ENCODE measurements around the gene MMEL1. TPM values are rescaled to one million over a fixed set of nuclear protein-coding genes. Genes with fewer than 3 reads are reported as not detected.

Gene MMEL1
- total RNA-seq, 6 experiments from 2014 or later, result 1.2 to 2.0 TPM; not detected in 4

DNA sequence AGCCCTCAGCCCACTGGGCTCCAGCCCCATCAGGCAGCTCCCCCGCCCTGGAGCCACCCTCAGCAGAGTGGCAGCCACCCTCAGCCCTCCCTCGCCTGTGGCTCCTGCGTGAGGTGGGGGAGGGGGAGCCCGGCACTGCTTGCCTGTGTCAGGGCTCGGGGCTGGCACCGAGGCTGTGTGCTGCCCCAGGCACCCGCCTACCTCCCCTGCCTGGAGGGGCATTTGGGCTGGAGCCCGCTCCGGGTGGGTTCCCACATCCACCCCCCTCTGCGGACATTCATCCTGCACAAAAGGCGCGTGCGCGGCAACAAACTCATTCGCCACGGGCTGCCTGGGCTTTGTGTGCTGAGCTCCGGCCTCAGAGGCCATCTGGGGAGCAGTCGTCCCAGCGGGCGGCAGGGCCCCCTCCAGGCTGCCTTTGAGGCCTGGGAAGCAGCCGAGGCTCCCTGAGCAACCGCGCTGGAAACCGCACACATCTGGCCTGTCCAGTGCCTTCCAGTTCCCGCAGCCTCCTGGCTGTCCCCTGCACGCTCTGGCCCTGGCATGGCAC lies 89.2 kb downstream of the MMEL1 start:
- no peak for TF ChIP-seq CTCF (IDR thresholded peaks at IDR 0.05)
- Histone ChIP-seq H3K9me3 (no peaks in the 10 kb centered on the region), H3K4me1 (peaks cover 0 to 22% (median 8%) of the 10 kb centered on the region in 4 donors), H3K36me3 (no peaks in the 10 kb centered on the region), H3K4me3 (no peak overlapping the region), H3K27ac (no peak overlapping the region), H3K27me3 (no peaks in the 10 kb centered on the region)
- WGBS (ENCODE audit: insufficient coverage, low coverage, low lambda C conversion rate, missing lambda C conversion rate), result no CpG with 5 or more reads among the region's 26 CpGs
- DNase-seq (no peak), ATAC-seq (no peak)
- intact Hi-C loops (cut with DNase I), result no loop called here

DNA sequence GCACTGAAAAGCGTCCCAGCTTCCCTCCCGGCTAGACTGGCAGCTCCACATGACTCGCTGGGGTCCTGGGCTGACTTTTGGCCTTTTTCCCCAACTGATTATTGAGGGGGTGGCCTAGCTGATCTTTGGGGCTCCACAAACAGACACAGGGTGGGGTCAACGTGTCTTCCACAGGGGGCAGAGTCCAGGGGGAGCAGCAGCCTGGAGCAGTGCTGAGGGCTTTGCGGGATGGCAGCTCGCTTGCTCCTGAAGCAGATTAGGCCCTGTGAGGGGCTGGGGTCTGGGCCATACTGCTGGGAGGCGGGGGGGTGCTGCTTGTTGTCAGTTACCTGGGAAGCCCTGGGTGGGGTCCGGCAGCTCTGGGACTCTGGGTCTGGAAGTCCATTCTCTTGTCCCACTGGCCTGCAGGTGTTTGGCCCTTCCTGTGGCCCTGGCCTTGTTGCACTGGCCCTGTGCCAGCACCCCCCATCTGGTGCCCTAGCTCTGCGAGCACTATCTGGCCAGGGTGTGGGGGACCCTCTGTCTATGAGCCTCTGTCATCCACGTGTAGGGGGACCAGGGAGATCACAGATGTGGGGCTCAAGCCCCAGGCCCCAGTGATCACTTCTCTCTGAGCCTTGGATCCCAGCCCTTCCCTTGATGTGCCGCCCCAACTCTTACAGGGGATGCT lies 90.4 kb downstream of the MMEL1 start:
- 73% methylated on average over 3 of the region's 11 CpGs for WGBS (ENCODE audit: insufficient coverage, low coverage, low lambda C conversion rate, missing lambda C conversion rate)
- H3K36me3 ChIP-seq, result no peaks in the 10 kb centered on the region
- intact Hi-C loops (cut with DNase I), result no loop called here

GRCh38 chr1:2541619-2542245 lies 91.1 kb downstream of the MMEL1 start:
- no peak overlapping the region for H3K4me3 ChIP-seq
- no peak overlapping the region for H3K27ac ChIP-seq
- ATAC-seq (no peak), DNase-seq (no peak)
- peaks cover 0 to 4% (median 0%) of the 10 kb centered on the region in 4 donors for H3K4me1 ChIP-seq
- WGBS (ENCODE audit: insufficient coverage, low coverage, low lambda C conversion rate, missing lambda C conversion rate), result 33% methylated on average over 3 of the region's 25 CpGs
- TF ChIP-seq CTCF (IDR thresholded peaks at IDR 0.05) (no peak), POLR2A (IDR thresholded peaks at IDR 0.05) (no peak)
- H3K36me3 ChIP-seq, result no peaks in the 10 kb centered on the region
- H3K27me3 ChIP-seq, result no peaks in the 10 kb centered on the region
- intact Hi-C loops (cut with DNase I), result no loop called here
- no peaks in the 10 kb centered on the region for H3K9me3 ChIP-seq

More for the DNA sequence above, 90.4 kb downstream of the MMEL1 start:
- Histone ChIP-seq H3K4me3 (no peak overlapping the region), H3K27ac (no peak overlapping the region), H3K4me1 (peaks cover 0 to 11% (median 2%) of the 10 kb centered on the region in 4 donors), H3K27me3 (no peaks in the 10 kb centered on the region), H3K9me3 (no peaks in the 10 kb centered on the region)
- TF ChIP-seq POLR2A (IDR thresholded peaks at IDR 0.05) (no peak), CTCF (IDR thresholded peaks at IDR 0.05) (no peak)
- DNase-seq (no peak), ATAC-seq (no peak)

DNA sequence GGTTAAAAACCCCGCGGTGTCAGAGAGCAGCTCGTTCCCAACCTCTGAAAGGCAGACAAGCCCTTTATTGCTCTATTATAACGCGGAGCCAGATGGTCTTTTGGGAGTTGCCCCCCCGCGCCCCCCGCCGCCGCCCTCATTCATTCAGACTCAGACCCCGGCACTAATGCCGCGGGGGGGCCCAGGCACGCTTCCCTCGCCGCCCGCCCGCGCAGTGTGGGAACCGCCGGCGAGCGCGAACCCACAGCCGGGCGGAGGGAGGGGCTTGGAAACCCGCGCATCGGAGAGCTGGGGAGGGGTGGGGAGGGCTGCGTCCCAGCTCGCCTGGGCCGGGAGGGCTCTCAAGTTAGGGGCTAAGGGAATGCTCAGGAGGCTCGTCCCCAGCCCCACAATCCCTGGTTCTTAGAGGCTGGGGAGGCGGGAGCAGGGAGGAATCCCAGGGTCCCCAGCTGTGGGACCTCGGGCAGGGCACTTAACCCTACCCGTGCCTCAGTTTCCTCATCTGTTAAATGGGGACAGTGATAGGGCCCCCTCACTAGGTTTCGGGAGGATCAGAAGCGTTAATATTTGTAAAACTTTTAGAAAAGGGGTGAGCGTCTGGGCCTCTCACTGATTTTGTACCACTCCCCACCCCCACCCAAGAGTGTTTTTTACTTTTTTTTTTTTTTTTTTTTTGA lies 91.9 kb downstream of the MMEL1 start:
- intact Hi-C loops (cut with DNase I), result no loop called here
- WGBS (ENCODE audit: insufficient coverage, low coverage, low lambda C conversion rate, missing lambda C conversion rate), result 42% methylated on average over 5 of the region's 39 CpGs
- no peaks in the 10 kb centered on the region for H3K27me3 ChIP-seq
- no peaks in the 10 kb centered on the region for H3K9me3 ChIP-seq
- H3K4me1 ChIP-seq, result no peaks in the 10 kb centered on the region
- H3K4me3 ChIP-seq, result no peak overlapping the region
- no peaks in the 10 kb centered on the region for H3K36me3 ChIP-seq
- TF ChIP-seq POLR2A (IDR thresholded peaks at IDR 0.05), result no peak
- TF ChIP-seq CTCF (IDR thresholded peaks at IDR 0.05), result no peak
- H3K27ac ChIP-seq, result no peak overlapping the region
- ATAC-seq (no peak), DNase-seq (no peak)

Other genes with a start within 250 kb of the MMEL1 start
- 1 to 10 TPM; 3.1 to 7.1 (median 4.5) TPM for gene MORN1, start 241.5 kb downstream of the MMEL1 start, total RNA-seq
- gene RER1, start 241.2 kb downstream of the MMEL1 start, total RNA-seq, result 100 to 1,000 TPM in 4 of 6 experiments, 10 to 100 TPM in 2; 76.5 to 166 (median 122) TPM
- 10 to 100 TPM in 3 of 6 experiments, 1 to 10 TPM in 3; 7.4 to 24.3 (median 10.5) TPM for gene PEX10, start 220.5 kb downstream of the MMEL1 start, total RNA-seq
- 1 to 10 TPM in 5 of 6 experiments, under 1 TPM in 1; 0.37 to 4.6 (median 2.3) TPM for gene PLCH2, start 156.7 kb downstream of the MMEL1 start, total RNA-seq
- 10 to 100 TPM in 5 of 6 experiments, 1 to 10 TPM in 1; 9.6 to 18.9 (median 13.4) TPM for gene PANK4, start 106.4 kb downstream of the MMEL1 start, total RNA-seq
- under 1 TPM in 2 of 6 experiments, not detected in 4; 0.18 to 0.25 TPM for gene HES5, start 102.8 kb downstream of the MMEL1 start, total RNA-seq
- gene TNFRSF14, start 76.6 kb downstream of the MMEL1 start, total RNA-seq, result 10 to 100 TPM; 31.0 to 54.8 (median 41.1) TPM
- gene PRXL2B, start 46.2 kb downstream of the MMEL1 start, total RNA-seq, result 10 to 100 TPM in 3 of 6 experiments, 1 to 10 TPM in 3; 5.1 to 18.6 (median 11.1) TPM
- under 1 TPM in 5 of 6 experiments, not detected in 1; 0.06 to 0.23 (median 0.18) TPM for gene TTC34, start 168.7 kb upstream of the MMEL1 start, total RNA-seq

All from right lobe of liver (tissue), 6 donors.